GM18870 (cell line): ENCODE results near the gene GALNTL6.
"Not testable (repeated sequence)": the region's sequence is repeated elsewhere in the genome, so short reads cannot be mapped to it uniquely, and the experiment has no call there.

Experiments used
- ATAC-seq: cut with Tn5 transposase; IDR thresholded peaks from one replicate; pipeline ENCODE4 v1.9.1; 2021; ENCODE audit warnings: moderate library complexity; ENCODE audit not compliant: unreplicated experiment

The GALNTL6 gene

DNA sequence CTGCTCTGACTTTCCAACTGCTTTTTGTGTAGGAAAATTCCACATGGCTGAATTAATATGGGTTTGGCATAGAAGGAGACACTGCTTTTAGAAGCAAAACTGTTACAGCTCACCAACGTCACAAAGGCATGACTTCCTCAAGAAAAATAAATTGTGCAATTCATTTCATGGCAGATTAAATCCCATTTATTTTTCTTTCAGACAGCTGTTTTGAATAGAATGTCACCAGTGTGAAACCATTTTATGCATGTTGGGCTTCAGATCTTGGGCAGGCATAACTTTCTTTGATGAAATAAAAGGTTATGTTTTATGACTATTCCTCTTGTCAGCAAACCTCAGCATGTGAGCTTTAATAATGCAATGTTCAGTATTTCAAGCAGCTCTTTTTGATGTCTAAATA, 542.8 kb downstream of the GALNTL6 start:
- ATAC-seq: no peak

DNA sequence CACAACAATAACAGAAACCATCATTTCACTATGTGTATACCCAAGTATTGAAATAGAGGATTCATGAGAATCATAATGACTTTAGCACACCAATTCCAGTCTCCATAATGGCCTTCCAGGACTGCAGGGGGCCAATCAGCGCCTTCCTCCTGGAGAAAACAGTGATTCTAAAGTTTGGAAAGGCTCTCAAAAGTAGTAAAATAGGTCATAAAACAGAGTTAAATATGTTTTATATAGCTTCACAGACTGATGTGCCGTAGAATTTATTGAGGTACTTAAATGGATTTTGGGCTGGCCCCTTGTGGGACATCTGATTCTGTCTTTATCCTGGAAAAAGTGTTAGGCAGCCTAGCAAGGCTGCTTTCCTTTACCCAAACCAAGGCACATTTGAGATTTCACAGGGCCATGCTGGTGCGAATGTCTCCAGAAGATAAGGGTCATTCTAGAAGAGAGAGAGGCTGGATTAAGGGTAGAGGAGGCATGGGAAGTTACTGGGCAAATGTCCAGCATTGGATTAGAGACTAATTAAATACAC, 543.9 kb downstream of the GALNTL6 start:
- no peak for ATAC-seq

DNA sequence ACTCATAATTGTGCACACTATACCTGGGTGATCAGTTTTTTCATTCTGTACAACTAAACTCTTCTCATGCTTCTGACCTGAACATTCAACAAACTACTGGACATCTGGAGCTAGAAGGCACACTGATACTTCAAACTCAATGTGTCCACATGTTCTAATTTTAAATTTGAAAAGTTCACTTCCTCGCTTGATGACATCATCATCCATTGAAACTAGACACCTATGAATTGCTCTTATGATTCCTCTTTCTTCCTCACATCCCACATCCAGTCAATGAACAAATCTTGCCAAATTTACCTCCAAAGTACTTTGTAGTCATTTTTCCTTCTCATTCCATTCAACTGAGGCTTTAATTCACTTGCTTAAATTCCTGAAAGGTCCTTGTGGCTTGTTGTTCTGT, 549.4 kb downstream of the GALNTL6 start:
- no peak for ATAC-seq

DNA sequence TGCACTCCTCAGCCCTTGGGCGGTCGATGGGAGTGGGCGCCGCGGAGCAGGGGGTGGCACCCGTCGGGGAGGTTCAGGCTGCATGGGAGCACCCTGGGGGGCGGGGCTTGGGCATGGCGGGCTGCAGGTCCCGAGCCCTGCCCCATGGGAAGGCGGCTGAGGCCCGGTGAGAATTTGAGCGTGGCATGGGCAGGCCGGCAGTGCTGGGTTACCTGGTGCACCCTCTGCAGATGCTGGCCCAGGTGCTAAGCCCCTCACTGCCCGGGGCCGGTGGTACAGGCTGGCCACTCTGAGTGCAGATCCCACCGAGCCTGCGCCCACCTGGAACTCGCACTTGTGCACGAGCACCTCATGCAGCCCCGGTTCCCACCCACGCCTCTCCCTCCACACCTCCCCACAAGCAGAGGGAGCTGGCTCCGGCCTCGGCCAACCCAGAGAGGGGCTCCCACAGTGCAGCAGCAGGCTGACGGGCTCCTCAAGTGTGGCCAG, 556.3 kb downstream of the GALNTL6 start:
- ATAC-seq: no peak

DNA sequence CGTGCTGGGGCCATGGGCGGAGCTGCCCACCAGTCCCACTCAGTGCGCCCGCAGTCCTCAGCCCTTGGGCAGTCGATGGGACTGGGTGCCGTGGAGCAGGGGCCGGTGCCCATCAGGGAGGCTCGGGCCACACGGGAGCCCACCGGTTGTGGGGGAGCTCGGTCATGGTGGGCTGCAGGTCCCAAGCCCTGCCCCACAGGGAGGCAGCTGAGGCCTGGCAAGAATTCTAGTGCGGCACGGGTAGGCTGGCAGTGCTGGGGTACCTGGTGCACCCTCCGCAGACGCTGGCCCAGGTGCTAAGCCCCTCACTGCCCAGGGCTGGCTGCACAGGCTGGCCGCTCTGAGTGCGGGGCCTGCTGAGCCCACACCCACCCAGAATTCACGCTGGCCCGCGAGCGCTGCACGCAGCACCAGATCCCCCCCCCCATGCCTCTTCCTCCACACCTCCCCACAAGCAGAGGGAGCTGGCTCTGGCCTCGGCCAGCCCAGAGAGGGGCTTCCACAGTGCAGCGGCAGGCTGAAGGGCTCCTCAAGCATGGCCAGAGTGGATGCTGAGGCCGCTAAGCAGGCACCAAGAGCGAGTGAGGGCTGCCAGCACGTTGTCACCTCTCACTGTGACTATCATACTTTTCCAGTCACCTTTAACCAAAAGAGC, 564.4 kb downstream of the GALNTL6 start:
- no peak for ATAC-seq

DNA sequence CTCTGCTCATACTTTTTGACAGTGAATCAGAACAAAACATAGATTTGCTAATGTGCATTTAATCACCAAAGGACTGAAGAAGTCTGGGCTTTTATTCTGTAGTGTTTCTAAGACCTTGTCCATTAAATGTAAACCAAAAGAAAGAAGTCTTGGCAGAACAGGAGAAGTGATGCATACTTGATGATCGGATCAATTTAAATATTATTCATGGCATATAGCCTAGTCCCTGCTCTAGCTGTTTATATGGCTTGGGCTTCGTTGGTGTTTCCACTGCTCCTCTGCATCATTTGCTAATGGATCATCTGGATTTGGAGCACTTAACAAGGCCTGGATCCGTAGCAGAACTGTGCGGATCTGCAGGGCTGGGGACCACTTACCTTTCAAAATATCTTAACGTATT, 566.6 kb downstream of the GALNTL6 start:
- no peak for ATAC-seq

DNA sequence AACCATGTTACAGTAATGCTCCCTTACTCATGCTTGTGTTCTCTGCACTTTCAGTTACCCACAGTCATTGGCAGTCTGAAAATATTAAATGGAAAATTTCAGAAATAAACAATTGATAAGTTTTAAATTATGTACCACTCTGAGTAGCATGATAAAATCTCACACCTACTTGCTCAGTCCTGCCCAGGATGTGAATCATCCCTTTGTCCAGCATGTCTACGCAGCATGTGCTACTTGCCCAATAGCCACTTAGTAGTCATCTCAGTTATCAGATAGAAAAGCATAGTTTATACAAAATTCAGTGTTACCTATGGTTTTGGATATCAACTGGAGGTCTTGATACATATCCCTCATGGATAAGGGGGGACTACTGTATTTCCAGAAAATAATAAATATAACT, 577.1 kb downstream of the GALNTL6 start:
- no peak for ATAC-seq

DNA sequence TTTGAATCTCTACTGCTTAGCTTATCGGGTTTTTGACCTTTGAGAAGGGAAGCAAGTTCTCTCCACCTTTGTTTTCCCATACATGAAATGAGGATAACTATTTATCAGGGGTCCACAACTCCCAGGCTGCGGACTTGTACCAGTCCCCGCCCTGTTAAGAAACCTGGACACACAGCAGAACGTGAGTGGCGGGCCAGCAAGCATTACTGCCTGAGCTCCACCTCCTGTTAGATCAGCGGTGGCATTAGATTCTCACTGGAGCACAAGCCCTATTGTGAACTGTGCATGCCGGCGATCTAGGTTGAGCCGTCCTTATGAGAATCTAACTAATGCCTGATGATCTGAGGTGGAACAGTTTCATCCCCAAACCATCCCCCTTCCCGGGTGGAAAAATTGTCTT, 579.5 kb downstream of the GALNTL6 start:
- ATAC-seq: no peak

DNA sequence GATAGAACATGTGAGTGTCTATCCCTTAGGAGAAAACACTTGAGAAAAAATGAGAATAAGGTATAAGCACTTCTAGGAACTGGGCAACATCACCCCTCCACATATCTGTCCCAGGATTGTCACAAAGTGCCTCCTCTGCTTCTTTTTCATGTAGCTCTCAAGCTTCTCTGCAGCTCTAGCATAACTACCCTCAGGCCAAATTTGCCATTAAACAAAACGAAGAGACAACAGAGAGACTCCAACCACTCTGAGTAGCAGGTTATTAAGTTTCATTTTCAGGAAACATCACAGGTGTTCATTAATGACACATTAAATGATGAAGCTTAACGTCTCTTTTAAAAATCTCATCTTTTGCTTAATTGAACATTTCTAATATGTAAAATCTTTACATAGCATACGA, 580.0 kb downstream of the GALNTL6 start:
- no peak for ATAC-seq

DNA sequence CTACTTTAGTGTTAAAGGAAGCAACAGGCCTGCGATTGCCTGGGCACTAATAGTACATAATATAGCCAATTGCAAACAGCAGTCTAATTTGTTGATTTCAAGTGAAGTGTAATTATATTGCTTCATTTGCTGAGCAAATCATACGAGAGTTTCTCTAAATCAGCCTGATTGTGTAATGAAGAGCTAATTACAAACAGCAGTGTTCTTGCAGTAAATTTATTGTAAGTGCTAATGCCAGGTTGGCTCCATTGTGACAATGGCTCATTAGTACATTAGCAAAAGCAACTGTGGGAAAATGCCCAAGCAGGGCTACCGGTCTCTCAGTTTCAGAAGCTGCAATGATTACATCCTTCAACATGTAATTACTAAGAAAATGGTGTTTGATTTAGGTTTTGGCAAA, 591.5 kb downstream of the GALNTL6 start:
- no peak for ATAC-seq

DNA sequence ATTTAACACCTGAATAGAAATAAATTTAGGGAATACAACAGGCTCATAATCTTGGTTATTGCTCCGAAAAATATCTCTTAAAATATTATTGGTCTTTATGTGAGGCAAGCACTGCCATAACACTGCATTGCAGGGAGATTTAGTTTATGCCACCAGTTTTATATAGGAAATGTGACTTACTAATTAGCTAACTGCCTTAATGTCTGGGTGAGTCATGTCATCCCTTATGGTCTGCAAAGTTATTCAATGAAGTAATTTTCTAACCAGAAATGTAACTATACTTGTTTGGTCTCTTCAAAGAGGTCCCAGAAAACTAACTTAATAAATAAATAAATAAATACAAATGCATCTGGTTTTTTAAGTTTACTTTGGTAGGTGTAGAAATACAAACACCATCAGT, 597.2 kb downstream of the GALNTL6 start:
- ATAC-seq: no peak

DNA sequence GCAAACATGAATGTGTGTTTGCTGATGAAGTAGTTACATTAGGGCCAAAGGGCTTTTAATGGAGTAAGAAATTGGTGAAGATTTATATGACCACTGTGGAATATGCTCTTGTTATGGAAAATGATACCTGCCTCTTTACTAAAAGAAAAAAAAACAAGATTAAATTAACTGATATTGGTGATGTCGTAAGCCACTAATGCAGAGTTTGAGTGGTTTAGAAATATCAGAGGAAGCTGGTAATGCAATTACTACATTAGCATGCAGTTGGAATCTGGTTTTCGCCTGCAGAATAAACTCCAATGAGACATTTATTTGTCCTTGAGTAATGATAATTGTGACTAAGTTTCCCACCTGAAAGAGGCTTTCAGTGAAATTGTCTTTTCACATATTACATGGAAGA, 597.9 kb downstream of the GALNTL6 start:
- no peak for ATAC-seq

DNA sequence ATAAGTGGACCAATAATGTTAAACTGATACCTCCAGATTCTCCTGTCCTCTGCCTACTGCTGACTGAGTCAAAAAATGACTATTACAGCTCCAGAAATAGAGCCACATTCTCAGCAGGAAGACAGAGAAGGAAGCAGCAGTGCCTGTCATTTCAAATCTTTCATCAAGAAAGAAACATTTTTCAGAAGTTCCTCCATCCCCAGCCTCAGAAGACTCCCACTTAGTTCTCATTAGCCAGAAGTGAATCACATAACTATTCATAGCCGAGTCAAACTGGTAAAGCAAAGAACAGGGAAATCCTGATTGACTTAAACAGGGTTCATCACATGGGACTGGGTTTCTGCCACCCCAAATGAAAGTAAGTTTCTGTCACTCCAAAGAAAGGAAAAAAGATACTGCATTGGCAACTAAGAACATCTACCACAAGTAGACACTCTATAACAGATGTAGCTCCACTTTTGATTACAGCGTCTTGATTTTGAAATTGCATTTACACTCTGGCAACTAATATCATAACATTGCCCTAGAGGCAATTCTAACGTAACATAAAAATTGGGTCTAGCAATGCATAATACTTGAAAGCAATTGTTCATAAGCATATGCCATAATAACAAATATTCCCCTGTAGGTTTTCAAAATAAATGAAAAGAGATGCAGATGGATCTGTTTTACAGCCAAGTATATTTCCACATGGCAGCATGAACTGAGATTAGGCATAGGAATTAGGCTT, 599.8 kb downstream of the GALNTL6 start:
- no peak for ATAC-seq

DNA sequence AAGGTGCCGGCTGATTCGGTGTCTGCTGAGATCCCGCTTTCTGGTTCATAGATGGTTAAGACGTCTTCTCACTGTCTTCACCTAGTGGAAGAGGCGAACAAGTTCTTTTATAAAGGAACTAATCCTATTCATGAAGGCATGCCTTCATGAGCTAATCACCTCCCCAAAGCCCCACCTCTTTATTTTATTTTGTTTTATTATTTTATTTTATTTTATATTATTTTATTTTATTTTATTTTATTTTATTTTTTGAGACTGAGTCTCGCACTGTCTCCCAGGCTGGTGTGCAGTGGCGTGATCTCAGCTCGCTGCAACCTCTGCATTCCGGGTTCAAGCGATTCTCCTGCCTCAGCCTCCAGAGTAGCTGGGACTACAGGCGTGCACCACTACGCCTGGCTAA, 615.8 kb downstream of the GALNTL6 start:
- not testable (repeated sequence) for ATAC-seq

DNA sequence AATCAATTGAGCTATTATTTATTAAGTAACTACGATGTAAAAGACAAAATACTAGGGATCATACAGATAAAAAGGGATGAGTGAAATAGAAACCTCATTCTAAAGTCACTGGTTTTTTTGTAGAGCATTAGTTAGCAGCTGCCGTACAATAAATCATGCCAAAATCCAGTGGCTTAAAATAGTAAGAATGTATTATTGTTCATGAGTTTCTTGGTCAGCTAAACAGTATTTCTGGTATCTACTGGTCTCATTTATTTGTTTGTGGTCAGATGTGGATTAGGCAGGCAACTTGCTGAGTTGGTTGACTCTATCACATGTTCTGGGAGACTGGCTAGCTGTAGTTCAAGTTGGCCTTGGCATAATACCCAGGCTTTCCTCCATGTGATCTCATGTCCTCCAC, 667.3 kb downstream of the GALNTL6 start:
- ATAC-seq: no peak

DNA sequence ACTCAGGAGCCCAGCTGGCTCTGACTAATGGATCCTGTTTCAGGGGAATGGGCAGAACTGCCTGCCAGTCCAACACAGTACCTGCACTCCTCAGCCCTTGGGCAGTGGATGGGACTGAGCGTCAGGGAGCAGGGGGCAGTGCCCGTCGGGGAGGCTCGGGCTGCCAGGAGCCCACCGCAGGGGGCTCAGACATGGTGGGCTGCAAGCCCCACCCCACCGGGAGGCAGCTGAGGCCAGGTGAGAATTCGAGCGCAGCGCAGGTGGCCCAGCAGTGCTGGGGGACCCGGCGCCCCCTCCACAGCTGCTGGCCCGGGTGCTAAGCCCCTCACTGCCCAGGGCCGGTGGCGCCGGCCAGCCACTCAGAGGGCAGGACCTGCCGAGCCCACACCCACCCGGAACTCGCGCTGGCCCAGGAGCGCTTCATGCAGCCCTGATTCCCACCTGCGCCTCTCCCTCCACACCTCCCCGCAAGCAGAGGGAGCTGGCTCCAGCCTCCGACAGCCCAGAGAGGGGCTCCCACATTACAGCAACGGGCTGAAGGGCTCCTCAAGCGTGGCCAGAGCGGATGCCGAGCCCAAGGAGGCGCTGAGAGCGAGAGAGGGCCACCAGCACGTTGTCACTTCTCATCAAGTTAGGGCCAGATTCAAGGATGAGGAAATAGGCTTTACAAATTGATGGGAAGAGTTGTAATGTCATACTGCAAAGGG, 668.8 kb downstream of the GALNTL6 start:
- ATAC-seq: no peak

DNA sequence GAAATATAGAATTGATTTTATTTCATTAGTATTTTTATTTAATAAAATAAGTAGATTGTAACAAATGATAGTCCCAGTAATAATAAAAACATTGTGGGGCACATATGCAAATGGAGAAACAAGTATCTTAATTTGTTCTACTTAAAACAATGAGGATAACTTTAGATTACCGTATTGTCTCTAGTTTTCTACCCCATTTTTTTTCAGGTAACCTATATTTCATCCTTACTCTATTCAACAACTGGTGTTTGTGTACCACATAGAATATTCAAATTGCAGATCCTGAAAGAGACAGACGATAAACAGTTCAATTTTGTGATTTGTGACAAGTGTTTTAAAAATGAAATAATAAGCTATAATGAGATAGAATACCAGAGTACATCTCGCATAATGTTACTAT, 671.8 kb downstream of the GALNTL6 start:
- ATAC-seq: no peak

DNA sequence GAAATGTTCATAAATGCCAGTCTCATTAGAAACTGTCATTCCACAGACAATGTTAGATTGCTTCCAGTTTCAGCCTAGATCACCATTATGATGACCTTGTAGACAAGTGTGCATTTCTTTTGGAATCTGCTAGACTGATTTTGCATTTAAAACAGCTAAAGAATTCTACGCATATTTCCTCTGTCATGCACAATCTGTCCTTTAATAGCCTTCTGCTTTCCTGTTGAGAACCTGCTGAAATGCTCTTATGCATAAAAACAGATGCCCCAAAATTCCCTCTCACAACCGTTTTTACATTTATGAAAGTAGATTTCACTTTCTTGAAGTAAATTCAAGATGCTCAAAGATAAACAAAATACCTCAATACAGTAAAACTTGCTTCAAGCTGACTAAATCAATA, 673.3 kb downstream of the GALNTL6 start:
- no peak for ATAC-seq

DNA sequence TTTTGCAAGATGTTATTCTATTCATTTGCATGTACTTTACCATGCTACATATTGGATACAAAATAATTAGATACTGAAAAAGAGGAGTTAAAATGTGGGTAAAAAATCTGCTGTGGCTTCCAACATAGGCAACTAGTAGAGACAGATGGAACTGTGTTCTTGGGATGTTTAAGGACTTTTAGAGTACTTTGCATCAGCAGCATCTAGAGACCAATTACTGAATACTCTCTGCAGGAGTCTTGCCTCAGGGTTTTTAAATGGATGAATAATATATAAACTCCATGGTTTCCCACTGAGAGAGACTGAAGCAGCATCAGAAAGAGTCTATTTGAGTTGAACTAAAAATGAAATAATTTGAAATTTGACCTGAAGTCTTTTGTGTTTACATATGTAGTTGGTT, 676.7 kb downstream of the GALNTL6 start:
- no peak for ATAC-seq

DNA sequence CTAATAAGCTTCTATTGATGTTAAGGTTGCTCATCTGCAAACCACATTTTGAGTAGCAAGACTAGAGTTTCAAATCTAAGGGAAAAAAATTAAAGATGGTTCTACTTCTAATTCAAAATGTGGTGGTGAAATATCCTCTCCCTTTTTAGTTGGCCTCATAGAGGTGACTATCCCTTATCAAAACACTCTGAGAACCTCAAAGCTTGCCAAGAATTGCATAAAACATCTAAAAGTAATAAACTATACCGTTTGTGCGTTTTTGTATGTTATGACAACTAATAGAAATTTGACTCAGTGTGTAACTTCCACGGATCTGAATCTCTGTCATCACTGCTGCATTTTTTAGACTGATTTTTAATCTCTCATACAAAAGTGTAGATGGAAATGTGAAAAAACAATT, 682.6 kb downstream of the GALNTL6 start:
- ATAC-seq: no peak

DNA sequence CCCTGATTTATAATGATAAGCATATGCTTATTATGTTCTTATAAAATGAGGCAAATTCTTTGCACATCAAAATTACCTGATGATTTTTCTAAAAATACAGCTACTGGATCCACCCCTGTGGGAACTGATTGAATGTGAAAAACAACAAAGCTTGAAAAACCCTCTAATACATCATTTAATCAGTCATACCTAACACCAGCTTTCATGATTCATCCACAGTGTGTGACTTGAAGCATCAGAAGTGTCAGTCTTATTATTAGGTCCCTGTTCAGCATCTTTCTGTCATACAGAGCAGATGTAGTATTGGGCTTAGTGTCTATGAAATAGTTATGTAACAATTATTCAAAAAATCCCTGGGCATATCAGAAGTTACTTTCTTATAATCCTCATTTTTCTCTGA, 684.1 kb downstream of the GALNTL6 start:
- no peak for ATAC-seq

DNA sequence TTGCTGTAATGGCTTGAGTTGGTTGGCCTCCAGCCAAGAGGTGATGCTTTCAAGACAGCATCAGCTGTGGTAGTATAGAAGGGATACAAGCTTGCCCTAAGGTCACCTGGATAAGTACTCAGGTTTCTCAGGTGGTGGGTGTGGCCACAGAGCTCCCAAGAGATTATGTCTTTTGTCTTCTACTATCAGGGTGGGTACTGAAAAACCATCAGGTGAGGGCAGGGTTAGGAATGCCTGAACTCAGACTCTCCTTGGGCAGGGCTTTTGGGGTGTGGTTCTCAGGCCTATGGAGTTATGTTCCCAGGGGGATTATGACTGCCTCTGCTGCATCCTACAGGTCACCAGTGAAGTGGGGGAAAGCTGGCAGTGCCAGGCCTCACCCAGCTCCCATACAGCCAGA, 700.8 kb downstream of the GALNTL6 start:
- ATAC-seq: no peak
